WTC11 (cell line): ENCODE measurements around the gene ADAMTS2. TPM values are rescaled to one million over a fixed set of nuclear protein-coding genes. Genes with fewer than 3 reads are reported as not detected.

Experiments
- ATAC-seq: fragments of 200-7000 bp; cut with Tn5 transposase; 2 replicates; pipeline ENCODE4 v1.10.0; 2021; ENCODE audit warnings: mild to moderate bottlenecking, moderate library complexity
- CTCF ChIA-PET: fragments of 300-600 bp; sonication (Branson Sonifier 250); formaldehyde crosslinking; loops from one replicate; lab custom pipeline; 2021; ENCODE audit warnings: antibody characterized with exemption; lab: Charles Lee
- POLR2A ChIA-PET: fragments of 350-600 bp; sonication (Branson Sonifier 250); formaldehyde crosslinking; loops from one replicate; lab custom pipeline; 2021; ENCODE audit warnings: antibody characterized with exemption; lab: Charles Lee
- DNase-seq: peaks from one replicate; pipeline ENCODE4 v3.0.0; 2021; ENCODE audit warnings: low spot score
- H3K27ac Mint-ChIP-seq: 2 replicates; pipeline ENCODE4 v1.8.0; 2021; ENCODE audit warnings: mixed read lengths
- H3K27me3 Mint-ChIP-seq: 2 replicates; pipeline ENCODE4 v1.8.0; 2021; ENCODE audit warnings: low read depth, mild to moderate bottlenecking, moderate library complexity, mixed read lengths
- H3K36me3 Mint-ChIP-seq: 2 replicates; pipeline ENCODE4 v1.8.0; 2021; ENCODE audit warnings: mixed read lengths
- H3K4me1 Mint-ChIP-seq: 2 replicates; pipeline ENCODE4 v1.8.0; 2022; ENCODE audit warnings: mixed read lengths
- H3K4me3 Mint-ChIP-seq: 2 replicates; pipeline ENCODE4 v1.8.0; 2021; ENCODE audit warnings: mild to moderate bottlenecking, moderate library complexity, mixed read lengths
- H3K9me3 Mint-ChIP-seq: 2 replicates; pipeline ENCODE4 v1.8.0; 2021; ENCODE audit warnings: mixed read lengths
- CREB1 ChIP-seq: sonication (generic); formaldehyde crosslinking; IDR thresholded peaks from 2 replicates; pipeline ENCODE4 v1.8.0; 2023; ENCODE audit warnings: mild to moderate bottlenecking, missing genetic modification reagents
- ELF4 ChIP-seq: sonication (generic); formaldehyde crosslinking; IDR thresholded peaks from 2 replicates; pipeline ENCODE4 v1.8.1; 2022; ENCODE audit warnings: low read depth, mild to moderate bottlenecking, moderate library complexity, missing genetic modification reagents
- EMX1 ChIP-seq: fragments of 250-450 bp; sonication (Bioruptor Pico); IDR thresholded peaks from 2 replicates; pipeline ENCODE4 v1.8.0; 2021; ENCODE audit warnings: mild to moderate bottlenecking
- MYBL2 ChIP-seq: sonication (generic); formaldehyde crosslinking; IDR thresholded peaks from 2 replicates; pipeline ENCODE4 v1.8.1; 2023; ENCODE audit warnings: mild to moderate bottlenecking, moderate library complexity, missing genetic modification reagents
- NR1H2 ChIP-seq: sonication (generic); formaldehyde crosslinking; IDR thresholded peaks from 2 replicates; pipeline ENCODE4 v1.9.0; 2021; ENCODE audit warnings: mild to moderate bottlenecking, moderate library complexity, missing genetic modification reagents
- PRRX2 ChIP-seq: fragments of 250-450 bp; sonication (Bioruptor Pico); IDR thresholded peaks from 2 replicates; pipeline ENCODE4 v1.8.0; 2021; ENCODE audit warnings: mild to moderate bottlenecking
- TEAD1 ChIP-seq: sonication (generic); formaldehyde crosslinking; IDR thresholded peaks from 2 replicates; pipeline ENCODE4 v1.8.0; 2022; ENCODE audit warnings: mild to moderate bottlenecking, missing genetic modification reagents
- ZBTB21 ChIP-seq: sonication (generic); formaldehyde crosslinking; IDR thresholded peaks from 2 replicates; pipeline ENCODE4 v1.8.1; 2023; ENCODE audit warnings: mild to moderate bottlenecking, missing genetic modification reagents, borderline replicate concordance
- ZNF121 ChIP-seq: sonication (generic); formaldehyde crosslinking; IDR thresholded peaks from 2 replicates; pipeline ENCODE4 v1.8.0; 2023; ENCODE audit warnings: missing genetic modification reagents
- ZNF423 ChIP-seq: fragments of 250-450 bp; sonication (Bioruptor Pico); IDR thresholded peaks from 2 replicates; pipeline ENCODE4 v2.1.2; 2022; ENCODE audit warnings: mild to moderate bottlenecking, moderate library complexity
- total RNA-seq: library from RNA; stranded (reverse); gene quantifications from 3 replicates; pipeline ENCODE4 v1.2.3, GENCODE V29; 2021
- TF ChIP-seq, protein P1 (sequence below): sonication (generic); formaldehyde crosslinking; IDR thresholded peaks from 2 replicates; pipeline ENCODE4 v1.8.0; 2022; ENCODE audit warnings: mild to moderate bottlenecking, missing genetic modification reagents
- TF ChIP-seq, protein P2 (sequence below): fragments of 200-600 bp; IDR thresholded peaks from 2 replicates; pipeline ENCODE4 v1.8.0; 2022; ENCODE audit warnings: antibody characterized with exemption
- TF ChIP-seq, protein P3 (sequence below): sonication (generic); formaldehyde crosslinking; conservative IDR thresholded peaks from 2 replicates; pipeline ENCODE4 v1.8.1; 2022; ENCODE audit warnings: mild to moderate bottlenecking, missing genetic modification reagents
- TF ChIP-seq, protein P4 (sequence below): sonication (generic); formaldehyde crosslinking; IDR thresholded peaks from 2 replicates; pipeline ENCODE4 v1.8.1; 2023; ENCODE audit warnings: mild to moderate bottlenecking, moderate library complexity, missing genetic modification reagents
- TF ChIP-seq, protein P5 (sequence below): sonication (generic); formaldehyde crosslinking; IDR thresholded peaks from 2 replicates; pipeline ENCODE4 v1.8.1; 2023; ENCODE audit warnings: mild to moderate bottlenecking, missing genetic modification reagents, borderline replicate concordance
- TF ChIP-seq, protein P6 (sequence below): sonication (generic); formaldehyde crosslinking; IDR thresholded peaks from 2 replicates; pipeline ENCODE4 v1.8.0; 2022; ENCODE audit warnings: mild to moderate bottlenecking, missing genetic modification reagents
- TF ChIP-seq, protein P7 (sequence below): fragments of 250-450 bp; sonication (Bioruptor Pico); IDR thresholded peaks from 2 replicates; pipeline ENCODE4 v1.9.0; 2021; ENCODE audit warnings: mild to moderate bottlenecking

Gene ADAMTS2
- total RNA-seq, 1 experiment from 2014 or later = 11.2 TPM

DNA sequence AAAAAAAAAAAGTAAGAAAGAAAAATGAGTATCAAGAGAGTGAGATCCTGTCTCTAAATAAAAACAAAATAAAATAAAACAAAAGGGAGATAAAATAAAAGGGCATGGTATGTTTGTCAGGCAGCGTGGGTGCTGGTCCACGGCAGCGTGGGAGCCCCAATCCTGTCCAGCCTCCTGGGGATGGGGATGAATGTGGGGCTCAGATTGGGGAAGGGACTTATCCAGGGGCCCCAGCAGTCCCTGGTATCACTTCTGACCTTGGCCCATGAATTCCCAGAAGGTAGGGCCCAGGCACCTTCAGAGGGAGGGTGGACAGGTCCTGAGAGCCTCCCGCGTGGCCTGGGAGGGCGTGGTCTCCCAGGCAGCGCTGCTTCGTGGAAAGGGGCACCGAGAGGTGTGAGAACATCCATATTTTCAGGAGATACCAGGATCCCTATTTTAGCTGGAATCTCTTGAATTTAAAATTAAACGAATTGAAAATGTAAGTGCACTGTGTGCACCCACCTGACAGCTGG, 213.9 kb downstream of the ADAMTS2 start (continued):
- TF ChIP-seq, protein P1, sequence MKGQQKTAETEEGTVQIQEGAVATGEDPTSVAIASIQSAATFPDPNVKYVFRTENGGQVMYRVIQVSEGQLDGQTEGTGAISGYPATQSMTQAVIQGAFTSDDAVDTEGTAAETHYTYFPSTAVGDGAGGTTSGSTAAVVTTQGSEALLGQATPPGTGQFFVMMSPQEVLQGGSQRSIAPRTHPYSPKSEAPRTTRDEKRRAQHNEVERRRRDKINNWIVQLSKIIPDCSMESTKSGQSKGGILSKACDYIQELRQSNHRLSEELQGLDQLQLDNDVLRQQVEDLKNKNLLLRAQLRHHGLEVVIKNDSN (CRISPR knock-in tag) = no peak
- no peak for TF ChIP-seq TEAD1 (CRISPR knock-in tag)
- TF ChIP-seq PRRX2 = no peak

DNA sequence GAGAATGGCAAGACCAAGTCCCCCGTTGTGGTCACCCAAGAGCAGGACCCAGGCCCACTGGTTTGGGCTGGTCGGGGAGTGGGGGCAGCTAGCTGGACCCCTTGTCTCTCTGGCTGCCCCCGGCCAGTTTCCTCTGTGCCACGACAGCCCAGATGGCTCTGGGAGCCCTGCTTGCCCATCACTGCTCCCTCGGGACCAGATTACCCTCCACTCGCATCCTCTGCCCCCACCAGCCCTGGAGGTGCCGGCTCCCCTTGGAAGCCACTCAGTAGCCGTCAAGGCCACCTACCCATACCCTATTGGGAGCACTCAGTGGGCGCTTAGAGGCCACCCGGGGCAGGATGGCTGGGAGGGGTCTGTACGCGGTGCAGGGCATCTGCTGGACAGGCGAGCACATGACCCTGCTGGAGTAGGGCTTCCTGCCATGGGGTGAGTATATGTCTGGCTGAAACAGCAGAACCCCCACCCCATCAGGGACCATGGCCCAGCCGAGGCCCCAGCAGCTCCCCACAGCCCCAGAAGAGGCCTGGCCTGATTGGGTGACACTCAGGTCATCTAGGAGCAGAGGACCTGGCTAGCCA, 215.1 kb downstream of the ADAMTS2 start:
- ATAC-seq = no peak
- CTCF ChIA-PET = no interaction called here
- peaks cover 4% of the 10 kb centered on the region; the same call in 1 of the 2 replicates for H3K9me3 Mint-ChIP-seq
- POLR2A ChIA-PET = no interaction called here
- no peak overlapping the region for H3K27ac Mint-ChIP-seq
- H3K27me3 Mint-ChIP-seq = no peaks in the 10 kb centered on the region
- no peaks in the 10 kb centered on the region for H3K4me1 Mint-ChIP-seq
- TF ChIP-seq ZNF121 (CRISPR knock-in tag) (no peak), ELF4 (CRISPR knock-in tag) (no peak), CREB1 (CRISPR knock-in tag) (no peak), NR1H2 (no peak), ZNF423 (CRISPR knock-in tag) (no peak), MYBL2 (CRISPR knock-in tag) (no peak), ZBTB21 (no peak), EMX1 (CRISPR knock-in tag) (no peak)
- TF ChIP-seq, protein P2, sequence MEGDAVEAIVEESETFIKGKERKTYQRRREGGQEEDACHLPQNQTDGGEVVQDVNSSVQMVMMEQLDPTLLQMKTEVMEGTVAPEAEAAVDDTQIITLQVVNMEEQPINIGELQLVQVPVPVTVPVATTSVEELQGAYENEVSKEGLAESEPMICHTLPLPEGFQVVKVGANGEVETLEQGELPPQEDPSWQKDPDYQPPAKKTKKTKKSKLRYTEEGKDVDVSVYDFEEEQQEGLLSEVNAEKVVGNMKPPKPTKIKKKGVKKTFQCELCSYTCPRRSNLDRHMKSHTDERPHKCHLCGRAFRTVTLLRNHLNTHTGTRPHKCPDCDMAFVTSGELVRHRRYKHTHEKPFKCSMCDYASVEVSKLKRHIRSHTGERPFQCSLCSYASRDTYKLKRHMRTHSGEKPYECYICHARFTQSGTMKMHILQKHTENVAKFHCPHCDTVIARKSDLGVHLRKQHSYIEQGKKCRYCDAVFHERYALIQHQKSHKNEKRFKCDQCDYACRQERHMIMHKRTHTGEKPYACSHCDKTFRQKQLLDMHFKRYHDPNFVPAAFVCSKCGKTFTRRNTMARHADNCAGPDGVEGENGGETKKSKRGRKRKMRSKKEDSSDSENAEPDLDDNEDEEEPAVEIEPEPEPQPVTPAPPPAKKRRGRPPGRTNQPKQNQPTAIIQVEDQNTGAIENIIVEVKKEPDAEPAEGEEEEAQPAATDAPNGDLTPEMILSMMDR = no peak
- TF ChIP-seq, protein P3, sequence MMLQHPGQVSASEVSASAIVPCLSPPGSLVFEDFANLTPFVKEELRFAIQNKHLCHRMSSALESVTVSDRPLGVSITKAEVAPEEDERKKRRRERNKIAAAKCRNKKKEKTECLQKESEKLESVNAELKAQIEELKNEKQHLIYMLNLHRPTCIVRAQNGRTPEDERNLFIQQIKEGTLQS (CRISPR knock-in tag) = no peak
- TF ChIP-seq, protein P4, sequence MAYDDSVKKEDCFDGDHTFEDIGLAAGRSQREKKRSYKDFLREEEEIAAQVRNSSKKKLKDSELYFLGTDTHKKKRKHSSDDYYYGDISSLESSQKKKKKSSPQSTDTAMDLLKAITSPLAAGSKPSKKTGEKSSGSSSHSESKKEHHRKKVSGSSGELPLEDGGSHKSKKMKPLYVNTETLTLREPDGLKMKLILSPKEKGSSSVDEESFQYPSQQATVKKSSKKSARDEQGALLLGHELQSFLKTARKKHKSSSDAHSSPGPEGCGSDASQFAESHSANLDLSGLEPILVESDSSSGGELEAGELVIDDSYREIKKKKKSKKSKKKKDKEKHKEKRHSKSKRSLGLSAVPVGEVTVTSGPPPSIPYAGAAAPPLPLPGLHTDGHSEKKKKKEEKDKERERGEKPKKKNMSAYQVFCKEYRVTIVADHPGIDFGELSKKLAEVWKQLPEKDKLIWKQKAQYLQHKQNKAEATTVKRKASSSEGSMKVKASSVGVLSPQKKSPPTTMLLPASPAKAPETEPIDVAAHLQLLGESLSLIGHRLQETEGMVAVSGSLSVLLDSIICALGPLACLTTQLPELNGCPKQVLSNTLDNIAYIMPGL (CRISPR knock-in tag) = no peak
- TF ChIP-seq, protein P5, sequence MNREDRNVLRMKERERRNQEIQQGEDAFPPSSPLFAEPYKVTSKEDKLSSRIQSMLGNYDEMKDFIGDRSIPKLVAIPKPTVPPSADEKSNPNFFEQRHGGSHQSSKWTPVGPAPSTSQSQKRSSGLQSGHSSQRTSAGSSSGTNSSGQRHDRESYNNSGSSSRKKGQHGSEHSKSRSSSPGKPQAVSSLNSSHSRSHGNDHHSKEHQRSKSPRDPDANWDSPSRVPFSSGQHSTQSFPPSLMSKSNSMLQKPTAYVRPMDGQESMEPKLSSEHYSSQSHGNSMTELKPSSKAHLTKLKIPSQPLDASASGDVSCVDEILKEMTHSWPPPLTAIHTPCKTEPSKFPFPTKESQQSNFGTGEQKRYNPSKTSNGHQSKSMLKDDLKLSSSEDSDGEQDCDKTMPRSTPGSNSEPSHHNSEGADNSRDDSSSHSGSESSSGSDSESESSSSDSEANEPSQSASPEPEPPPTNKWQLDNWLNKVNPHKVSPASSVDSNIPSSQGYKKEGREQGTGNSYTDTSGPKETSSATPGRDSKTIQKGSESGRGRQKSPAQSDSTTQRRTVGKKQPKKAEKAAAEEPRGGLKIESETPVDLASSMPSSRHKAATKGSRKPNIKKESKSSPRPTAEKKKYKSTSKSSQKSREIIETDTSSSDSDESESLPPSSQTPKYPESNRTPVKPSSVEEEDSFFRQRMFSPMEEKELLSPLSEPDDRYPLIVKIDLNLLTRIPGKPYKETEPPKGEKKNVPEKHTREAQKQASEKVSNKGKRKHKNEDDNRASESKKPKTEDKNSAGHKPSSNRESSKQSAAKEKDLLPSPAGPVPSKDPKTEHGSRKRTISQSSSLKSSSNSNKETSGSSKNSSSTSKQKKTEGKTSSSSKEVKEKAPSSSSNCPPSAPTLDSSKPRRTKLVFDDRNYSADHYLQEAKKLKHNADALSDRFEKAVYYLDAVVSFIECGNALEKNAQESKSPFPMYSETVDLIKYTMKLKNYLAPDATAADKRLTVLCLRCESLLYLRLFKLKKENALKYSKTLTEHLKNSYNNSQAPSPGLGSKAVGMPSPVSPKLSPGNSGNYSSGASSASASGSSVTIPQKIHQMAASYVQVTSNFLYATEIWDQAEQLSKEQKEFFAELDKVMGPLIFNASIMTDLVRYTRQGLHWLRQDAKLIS (CRISPR knock-in tag) = no peak
- TF ChIP-seq, protein P6, sequence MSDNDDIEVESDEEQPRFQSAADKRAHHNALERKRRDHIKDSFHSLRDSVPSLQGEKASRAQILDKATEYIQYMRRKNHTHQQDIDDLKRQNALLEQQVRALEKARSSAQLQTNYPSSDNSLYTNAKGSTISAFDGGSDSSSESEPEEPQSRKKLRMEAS (CRISPR knock-in tag) = no peak
- TF ChIP-seq, protein P7, sequence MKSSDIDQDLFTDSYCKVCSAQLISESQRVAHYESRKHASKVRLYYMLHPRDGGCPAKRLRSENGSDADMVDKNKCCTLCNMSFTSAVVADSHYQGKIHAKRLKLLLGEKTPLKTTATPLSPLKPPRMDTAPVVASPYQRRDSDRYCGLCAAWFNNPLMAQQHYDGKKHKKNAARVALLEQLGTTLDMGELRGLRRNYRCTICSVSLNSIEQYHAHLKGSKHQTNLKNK (CRISPR knock-in tag) = no peak
- TF ChIP-seq, all 79 proteins: peak for 0
- Mint-ChIP-seq H3K36me3 (no peaks in the 10 kb centered on the region), H3K4me3 (no peak overlapping the region)
- DNase-seq = no peak
